Measurements from ENCODE around the gene GAS2L3.

GAS2L3 gene

DNA sequence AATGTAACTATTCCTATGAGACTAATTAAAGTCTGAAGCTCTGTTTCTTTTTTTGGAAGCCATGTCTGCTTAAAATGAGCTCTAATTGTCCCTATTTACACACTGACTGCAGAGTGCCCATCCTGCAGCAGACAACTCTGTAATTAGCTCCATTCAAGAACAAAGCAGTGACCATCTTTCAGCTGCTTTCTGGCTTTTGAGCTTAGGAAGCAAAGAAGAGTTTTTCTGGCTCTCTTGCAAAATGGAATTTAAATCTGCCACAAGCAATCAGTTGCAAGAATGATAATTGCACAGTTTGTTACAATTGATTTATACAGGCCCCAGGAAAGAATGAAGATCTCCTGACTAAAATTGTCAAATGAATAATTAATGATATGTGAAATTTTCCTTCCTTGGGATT is 83.4 kb downstream of the GAS2L3 start:
- H3K9me3 ChIP-seq (ENCODE audit: insufficient read depth, low read depth, low read length): no peaks in the 10 kb centered on the region
- H3K36me3 ChIP-seq (ENCODE audit: insufficient read depth, low read length): no peaks in the 10 kb centered on the region
- no peak overlapping the region for H3K9ac ChIP-seq (ENCODE audit: low read depth, low read length)
- no peak overlapping the region for H3K27ac ChIP-seq (ENCODE audit: low read depth, low read length)
- H3K4me1 ChIP-seq (ENCODE audit: insufficient read depth, low read length): peaks cover 12% of the 10 kb centered on the region
- no peak overlapping the region for H3K4me3 ChIP-seq (ENCODE audit: low read length)
- H3K27me3 ChIP-seq (ENCODE audit: insufficient read depth, low read length): no peaks in the 10 kb centered on the region

DNA sequence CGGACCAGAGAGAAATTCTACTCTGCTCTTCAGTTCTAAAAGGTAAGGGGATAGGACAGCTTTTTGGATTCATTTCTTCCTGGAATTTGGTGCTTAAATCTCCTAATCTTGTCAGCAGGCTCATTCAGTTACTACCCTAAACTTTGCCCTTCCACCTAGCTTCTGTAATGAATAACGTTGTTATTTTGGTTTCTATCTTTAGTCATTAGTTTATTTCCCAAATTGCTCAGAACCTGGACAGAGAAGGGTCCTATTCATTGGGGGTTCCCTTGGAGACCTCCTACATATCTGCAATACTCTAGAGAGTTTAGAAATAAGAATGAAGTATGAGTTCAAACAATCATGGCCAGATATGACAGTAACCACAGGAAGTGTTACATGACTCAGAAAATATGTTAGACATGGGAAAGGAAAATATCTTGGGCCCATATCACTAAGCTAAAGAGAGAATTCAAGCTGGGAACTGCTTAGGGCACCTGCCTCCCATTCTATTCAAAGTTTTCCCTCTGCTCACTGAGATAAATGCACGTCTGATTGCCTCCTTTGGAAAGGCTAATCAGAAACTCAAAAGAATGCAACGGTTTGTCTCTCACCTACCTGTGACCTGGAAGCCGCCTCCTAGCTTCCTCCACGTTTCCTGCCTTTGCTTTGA is 87.9 kb downstream of the GAS2L3 start:
- 30% methylated on average over 6 of the region's 6 CpGs for WGBS
- H3K4me3 ChIP-seq (ENCODE audit: low read length): no peak overlapping the region
- peaks cover 8% of the 10 kb centered on the region for H3K4me1 ChIP-seq (ENCODE audit: insufficient read depth, low read length)
- no peak overlapping the region for H3K27ac ChIP-seq (ENCODE audit: low read depth, low read length)
- H3K27me3 ChIP-seq (ENCODE audit: insufficient read depth, low read length): no peaks in the 10 kb centered on the region
- H3K9ac ChIP-seq (ENCODE audit: low read depth, low read length): no peak overlapping the region
- H3K36me3 ChIP-seq (ENCODE audit: insufficient read depth, low read length): no peaks in the 10 kb centered on the region
- H3K9me3 ChIP-seq (ENCODE audit: insufficient read depth, low read depth, low read length): no peaks in the 10 kb centered on the region

DNA sequence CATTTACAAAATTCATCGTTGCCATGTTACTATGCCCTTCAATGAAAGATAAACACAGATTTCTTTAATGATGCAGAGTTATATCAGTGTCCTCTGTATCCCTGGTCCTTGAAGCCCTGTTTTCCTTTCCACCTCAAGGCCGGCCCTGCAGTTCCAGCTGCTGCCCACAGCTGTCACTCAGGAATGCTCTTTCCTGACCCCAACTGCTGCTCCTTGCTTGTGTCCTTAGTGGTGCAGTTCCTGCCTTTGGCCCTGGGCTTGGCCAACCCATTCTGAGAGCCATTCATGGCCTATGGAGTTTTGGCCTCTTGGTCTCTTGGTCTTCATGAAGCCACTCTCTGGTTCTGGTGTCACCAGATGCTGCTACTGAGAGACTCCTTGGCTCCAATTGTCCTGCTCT is 93.1 kb downstream of the GAS2L3 start:
- H3K4me1 ChIP-seq (ENCODE audit: insufficient read depth, low read length): peaks cover 4% of the 10 kb centered on the region
- 80% methylated on average over 2 of the region's 2 CpGs for WGBS

DNA sequence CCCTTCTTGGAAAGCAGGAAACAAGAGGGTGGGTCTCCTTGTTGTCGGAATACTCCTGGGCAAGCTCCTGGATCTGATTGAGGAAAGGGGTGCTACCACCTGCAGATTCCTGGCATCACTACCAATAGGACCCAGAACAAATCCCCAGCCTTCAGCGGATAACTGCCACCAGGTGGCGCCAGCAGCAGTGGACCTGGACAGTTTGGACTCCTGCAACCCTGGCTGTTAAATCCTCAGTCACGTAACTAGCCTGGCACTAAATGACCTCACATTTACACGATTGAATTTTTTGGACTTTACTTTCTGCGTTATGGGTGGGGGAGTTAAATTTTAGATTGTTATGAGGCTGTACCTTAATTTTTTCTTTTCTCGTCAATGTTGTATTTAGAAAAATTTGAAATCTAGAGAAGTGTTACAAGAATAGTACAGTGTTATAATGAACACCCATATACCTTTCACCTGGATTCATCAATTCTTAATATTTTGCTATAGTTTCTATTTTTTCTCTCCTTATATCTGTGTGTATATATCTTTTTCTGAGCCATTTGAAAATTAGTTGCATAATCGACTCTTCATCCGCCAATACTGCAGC is 95.6 kb downstream of the GAS2L3 start:
- 35% methylated on average over 8 of the region's 9 CpGs for WGBS
- Histone ChIP-seq H3K36me3 (ENCODE audit: insufficient read depth, low read length) (no peaks in the 10 kb centered on the region), H3K27me3 (ENCODE audit: insufficient read depth, low read length) (no peaks in the 10 kb centered on the region), H3K4me3 (ENCODE audit: low read length) (no peak overlapping the region), H3K9ac (ENCODE audit: low read depth, low read length) (no peak overlapping the region), H3K4me1 (ENCODE audit: insufficient read depth, low read length) (no peaks in the 10 kb centered on the region), H3K27ac (ENCODE audit: low read depth, low read length) (no peak overlapping the region), H3K9me3 (ENCODE audit: insufficient read depth, low read depth, low read length) (no peaks in the 10 kb centered on the region)

More for the DNA sequence above, 93.1 kb downstream of the GAS2L3 start:
- Histone ChIP-seq H3K36me3 (ENCODE audit: insufficient read depth, low read length) (no peaks in the 10 kb centered on the region), H3K27me3 (ENCODE audit: insufficient read depth, low read length) (no peaks in the 10 kb centered on the region), H3K9me3 (ENCODE audit: insufficient read depth, low read depth, low read length) (no peaks in the 10 kb centered on the region), H3K4me3 (ENCODE audit: low read length) (no peak overlapping the region), H3K9ac (ENCODE audit: low read depth, low read length) (no peak overlapping the region), H3K27ac (ENCODE audit: low read depth, low read length) (no peak overlapping the region)

DNA sequence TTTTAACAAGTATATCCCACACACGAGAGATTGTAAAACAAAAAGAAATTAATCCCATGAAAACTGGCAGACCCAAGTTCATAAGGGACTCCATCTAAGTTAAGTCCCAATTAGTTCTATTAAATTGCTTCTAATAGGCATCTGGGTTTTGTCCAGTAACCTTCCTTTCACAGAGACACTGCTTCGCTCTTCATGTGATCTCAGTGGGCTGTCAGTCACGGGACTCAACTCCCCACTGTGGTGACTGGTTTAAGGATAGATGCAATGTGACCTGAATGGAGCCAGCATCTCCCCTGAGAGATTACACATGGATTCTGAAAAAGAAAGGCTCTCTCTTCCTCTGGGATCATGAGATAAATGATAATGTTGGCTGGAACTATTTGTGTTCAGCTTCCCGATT is 96.4 kb downstream of the GAS2L3 start:
- H3K27me3 ChIP-seq (ENCODE audit: insufficient read depth, low read length): no peaks in the 10 kb centered on the region
- H3K4me3 ChIP-seq (ENCODE audit: low read length): no peak overlapping the region
- H3K9me3 ChIP-seq (ENCODE audit: insufficient read depth, low read depth, low read length): no peaks in the 10 kb centered on the region
- H3K4me1 ChIP-seq (ENCODE audit: insufficient read depth, low read length): no peaks in the 10 kb centered on the region
- WGBS: 96% methylated on average over 4 of the region's 4 CpGs
- no peak overlapping the region for H3K9ac ChIP-seq (ENCODE audit: low read depth, low read length)
- H3K27ac ChIP-seq (ENCODE audit: low read depth, low read length): no peak overlapping the region
- no peaks in the 10 kb centered on the region for H3K36me3 ChIP-seq (ENCODE audit: insufficient read depth, low read length)

DNA sequence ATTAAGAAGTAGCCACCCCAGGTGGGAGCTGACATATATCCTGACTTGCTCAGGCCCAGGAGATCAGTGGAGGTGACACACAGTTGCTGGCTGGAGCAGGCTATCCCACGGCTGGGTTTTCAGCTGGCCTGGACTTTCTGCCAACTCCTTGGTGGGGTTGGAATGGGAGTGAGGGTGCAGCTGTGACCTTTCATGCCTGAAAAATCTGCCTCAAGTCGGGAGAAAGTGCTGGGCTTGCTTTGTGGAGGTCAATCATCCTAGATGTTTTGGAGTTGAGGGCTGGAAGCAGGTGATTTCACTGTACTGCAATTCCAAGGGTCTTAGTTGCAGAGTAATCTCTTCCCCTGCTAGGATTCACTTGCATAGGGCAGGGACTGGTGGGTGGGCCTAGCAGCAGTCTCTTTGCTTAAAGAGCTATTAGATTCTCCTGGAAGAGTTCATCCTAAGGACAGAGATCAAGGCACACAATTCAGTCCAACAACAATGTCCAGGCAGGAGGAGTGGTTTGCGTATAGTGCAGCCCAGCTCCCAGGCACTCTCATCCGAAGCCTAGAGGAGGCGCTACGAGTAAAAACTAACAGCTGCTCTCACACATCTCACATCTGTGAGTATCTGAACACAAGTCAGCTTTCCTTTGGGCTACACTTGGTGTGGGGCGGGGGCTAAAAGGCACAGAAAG is 98.1 kb downstream of the GAS2L3 start:
- Histone ChIP-seq H3K27ac (ENCODE audit: low read depth, low read length) (no peak overlapping the region), H3K4me3 (ENCODE audit: low read length) (no peak overlapping the region)

DNA sequence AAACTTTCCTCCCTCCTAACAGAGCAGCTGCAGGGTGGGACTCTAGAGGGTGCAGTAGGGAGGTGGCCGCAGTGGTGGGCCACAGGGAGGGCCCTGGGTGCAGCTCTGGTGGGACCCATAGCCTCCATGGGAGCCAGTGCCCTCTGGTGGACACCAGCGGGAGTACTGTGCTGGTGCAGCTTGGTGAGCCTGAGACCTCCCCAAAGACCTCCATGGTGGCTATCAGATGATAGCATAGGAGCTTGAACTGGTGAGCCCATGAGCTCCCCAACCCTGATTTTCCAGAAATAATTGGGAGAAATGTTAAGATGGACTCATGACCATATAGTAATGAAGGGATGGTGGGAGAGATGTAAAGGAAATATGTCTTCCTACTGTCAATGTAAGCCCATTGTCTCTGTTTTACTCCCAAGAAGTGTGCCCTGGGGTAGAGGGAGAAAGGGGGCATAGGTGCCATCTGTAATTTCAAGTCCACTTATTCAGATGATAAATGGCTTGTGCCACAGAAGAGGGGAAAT is 98.7 kb downstream of the GAS2L3 start:
- Histone ChIP-seq H3K9ac (ENCODE audit: low read depth, low read length) (no peak overlapping the region), H3K4me3 (ENCODE audit: low read length) (no peak overlapping the region), H3K4me1 (ENCODE audit: insufficient read depth, low read length) (no peaks in the 10 kb centered on the region), H3K36me3 (ENCODE audit: insufficient read depth, low read length) (no peaks in the 10 kb centered on the region), H3K9me3 (ENCODE audit: insufficient read depth, low read depth, low read length) (no peaks in the 10 kb centered on the region), H3K27ac (ENCODE audit: low read depth, low read length) (no peak overlapping the region), H3K27me3 (ENCODE audit: insufficient read depth, low read length) (no peaks in the 10 kb centered on the region)
- 75% methylated on average over 2 of the region's 2 CpGs for WGBS

More for the DNA sequence above, 98.1 kb downstream of the GAS2L3 start:
- Histone ChIP-seq H3K27me3 (ENCODE audit: insufficient read depth, low read length) (no peaks in the 10 kb centered on the region), H3K9me3 (ENCODE audit: insufficient read depth, low read depth, low read length) (no peaks in the 10 kb centered on the region), H3K36me3 (ENCODE audit: insufficient read depth, low read length) (no peaks in the 10 kb centered on the region), H3K4me1 (ENCODE audit: insufficient read depth, low read length) (no peaks in the 10 kb centered on the region), H3K9ac (ENCODE audit: low read depth, low read length) (no peak overlapping the region)
- 90% methylated on average over 7 of the region's 7 CpGs for WGBS

DNA sequence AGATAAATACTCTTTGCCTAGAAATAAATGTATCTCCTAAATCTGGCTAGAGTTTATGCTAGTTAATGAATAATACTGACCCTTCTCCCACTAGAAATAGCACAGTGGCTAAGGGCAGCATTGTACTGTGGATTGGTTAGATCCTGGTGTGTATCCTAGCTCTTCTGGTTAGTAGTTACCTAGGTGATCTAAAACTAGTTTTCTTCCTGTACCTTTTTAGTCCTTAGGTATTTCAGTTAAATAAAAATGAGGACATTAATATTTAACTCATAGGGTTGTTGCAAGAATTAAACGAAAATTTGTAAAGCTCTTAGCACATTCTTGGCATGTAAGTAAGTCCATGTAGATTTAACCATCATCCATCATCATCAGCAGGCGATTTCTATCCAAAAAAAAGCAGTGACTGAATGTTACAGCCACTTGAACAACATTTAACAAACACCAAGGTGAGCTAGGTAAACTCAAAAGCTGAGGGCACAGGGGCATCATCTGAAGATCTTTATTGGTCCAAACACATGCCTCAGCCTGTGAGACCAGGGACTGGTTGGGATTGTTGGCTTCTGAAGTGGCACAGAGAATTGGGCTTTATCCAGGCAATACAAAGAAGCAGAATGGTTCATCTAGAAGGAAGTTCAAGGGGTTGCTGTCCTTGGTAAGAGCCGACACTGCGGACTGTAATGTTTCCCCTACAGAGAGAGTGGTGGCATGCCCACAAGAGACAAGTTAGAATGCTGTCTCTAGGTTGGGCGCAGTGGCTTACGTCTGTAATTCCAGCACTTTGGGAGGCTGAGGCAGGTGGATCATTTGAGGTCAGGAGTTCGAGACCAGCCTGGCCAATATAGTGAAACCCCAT is 100.8 kb downstream of the GAS2L3 start:
- Histone ChIP-seq H3K9ac (ENCODE audit: low read depth, low read length) (no peak overlapping the region), H3K36me3 (ENCODE audit: insufficient read depth, low read length) (no peaks in the 10 kb centered on the region), H3K4me1 (ENCODE audit: insufficient read depth, low read length) (no peaks in the 10 kb centered on the region), H3K27ac (ENCODE audit: low read depth, low read length) (no peak overlapping the region), H3K27me3 (ENCODE audit: insufficient read depth, low read length) (no peaks in the 10 kb centered on the region), H3K9me3 (ENCODE audit: insufficient read depth, low read depth, low read length) (no peaks in the 10 kb centered on the region), H3K4me3 (ENCODE audit: low read length) (no peak overlapping the region)
- WGBS: 90% methylated on average over 6 of the region's 7 CpGs

All from HUES64 (cell line).